GM18951 (cell line): ENCODE measurements around the gene MICAL2.

Experiments
- POLR2A ChIP-seq: IDR thresholded peaks from 4 replicates; pipeline ENCODE4 v1.6.1; 2011; ENCODE audit warnings: mild to moderate bottlenecking; ENCODE audit not compliant: insufficient read length, insufficient read depth; ENCODE audit errors: extremely low read depth
- in situ Hi-C: fragments of 300-500 bp; cut with MboI; formaldehyde crosslinking; loops from one replicate; pipeline ENCODE4 v1.12.0; 2022; ENCODE audit warnings: low sequenced_read_pairs, mixed read lengths, inconsistent platforms; ENCODE audit not compliant: unreplicated experiment

The MICAL2 gene

GRCh38 chr11:12235947-12236743, 125.8 kb downstream of the MICAL2 start:
- TF ChIP-seq POLR2A: no peak
- in situ Hi-C loops: loop anchor here (5.0 kb wide), 1 partner anchor 184 kb away; no protein-coding TSS in a partner anchor

GRCh38 chr11:12236744-12237101, 126.3 kb downstream of the MICAL2 start:
- no peak for TF ChIP-seq POLR2A
- in situ Hi-C loops: loop anchor here (5.0 kb wide), 1 partner anchor 184 kb away; no protein-coding TSS in a partner anchor

- in situ Hi-C loops: loop anchor here (5.0 kb wide), 1 partner anchor 185 kb away; no protein-coding TSS in a partner anchor
Measured at GRCh38 chr11:12237381-12237784, 127.0 kb downstream of the MICAL2 start.

GRCh38 chr11:12238420-12238819, 128.0 kb downstream of the MICAL2 start:
- TF ChIP-seq POLR2A: no peak
- in situ Hi-C loops: loop anchor here (5.0 kb wide), 1 partner anchor 186 kb away; no protein-coding TSS in a partner anchor

More at GRCh38 chr11:12237381-12237784, 127.0 kb downstream of the MICAL2 start:
- TF ChIP-seq POLR2A: no peak

- in situ Hi-C loops: loop anchor here (5.0 kb wide), 1 partner anchor 187 kb away; no protein-coding TSS in a partner anchor
- no peak for TF ChIP-seq POLR2A
Measured at GRCh38 chr11:12239396-12239795, 129.0 kb downstream of the MICAL2 start.

- in situ Hi-C loops: loop anchor here (5.0 kb wide), 1 partner anchor 188 kb away; no protein-coding TSS in a partner anchor
- TF ChIP-seq POLR2A: no peak
Measured at GRCh38 chr11:12239804-12240371, 129.5 kb downstream of the MICAL2 start.

- no peak for TF ChIP-seq POLR2A
Measured at GRCh38 chr11:12240677-12241076, 130.3 kb downstream of the MICAL2 start.

GRCh38 chr11:12241401-12241800, 131.0 kb downstream of the MICAL2 start:
- in situ Hi-C loops: no loop called here

More at GRCh38 chr11:12240677-12241076, 130.3 kb downstream of the MICAL2 start:
- in situ Hi-C loops: no loop called here

GRCh38 chr11:12241971-12242672, 131.7 kb downstream of the MICAL2 start:
- in situ Hi-C loops: no loop called here
- TF ChIP-seq POLR2A: no peak

More at GRCh38 chr11:12241401-12241800, 131.0 kb downstream of the MICAL2 start:
- TF ChIP-seq POLR2A: no peak

- TF ChIP-seq POLR2A: no peak
- in situ Hi-C loops: no loop called here
Measured at GRCh38 chr11:12242966-12243365, 132.6 kb downstream of the MICAL2 start.

- no peak for TF ChIP-seq POLR2A
- in situ Hi-C loops: no loop called here
Measured at GRCh38 chr11:12243486-12243885, 133.1 kb downstream of the MICAL2 start.

GRCh38 chr11:12243911-12244550, 133.6 kb downstream of the MICAL2 start:
- no peak for TF ChIP-seq POLR2A
- in situ Hi-C loops: no loop called here

- in situ Hi-C loops: no loop called here
- no peak for TF ChIP-seq POLR2A
Measured at GRCh38 chr11:12245091-12245490, 134.7 kb downstream of the MICAL2 start.
